WTC11 (cell line): ENCODE data around the gene NES. TPM values are rescaled to one million over a fixed set of nuclear protein-coding genes. Genes with fewer than 3 reads are reported as not detected.

ENCODE experiments used
- ATAC-seq: fragments of 200-7000 bp; cut with Tn5 transposase; 2 replicates; pipeline ENCODE4 v1.10.0; 2021; ENCODE audit warnings: mild to moderate bottlenecking, moderate library complexity
- CTCF ChIA-PET: fragments of 300-600 bp; sonication (Branson Sonifier 250); formaldehyde crosslinking; loops from one replicate; lab custom pipeline; 2021; ENCODE audit warnings: antibody characterized with exemption; lab: Charles Lee
- POLR2A ChIA-PET: fragments of 350-600 bp; sonication (Branson Sonifier 250); formaldehyde crosslinking; loops from one replicate; lab custom pipeline; 2021; ENCODE audit warnings: antibody characterized with exemption; lab: Charles Lee
- DNase-seq: peaks from one replicate; pipeline ENCODE4 v3.0.0; 2021; ENCODE audit warnings: low spot score
- H3K27ac Mint-ChIP-seq: 2 replicates; pipeline ENCODE4 v1.8.0; 2021; ENCODE audit warnings: mixed read lengths
- H3K27me3 Mint-ChIP-seq: 2 replicates; pipeline ENCODE4 v1.8.0; 2021; ENCODE audit warnings: low read depth, mild to moderate bottlenecking, moderate library complexity, mixed read lengths
- H3K36me3 Mint-ChIP-seq: 2 replicates; pipeline ENCODE4 v1.8.0; 2021; ENCODE audit warnings: mixed read lengths
- H3K4me1 Mint-ChIP-seq: 2 replicates; pipeline ENCODE4 v1.8.0; 2022; ENCODE audit warnings: mixed read lengths
- H3K4me3 Mint-ChIP-seq: 2 replicates; pipeline ENCODE4 v1.8.0; 2021; ENCODE audit warnings: mild to moderate bottlenecking, moderate library complexity, mixed read lengths
- H3K9me3 Mint-ChIP-seq: 2 replicates; pipeline ENCODE4 v1.8.0; 2021; ENCODE audit warnings: mixed read lengths
- AR ChIP-seq: fragments of 250-450 bp; sonication (Bioruptor Pico); IDR thresholded peaks from 2 replicates; pipeline ENCODE4 v1.9.0; 2021; ENCODE audit warnings: mild to moderate bottlenecking
- CBFB ChIP-seq: sonication (generic); formaldehyde crosslinking; IDR thresholded peaks from 2 replicates; pipeline ENCODE4 v1.8.1; 2022; ENCODE audit warnings: mild to moderate bottlenecking, low read depth, missing genetic modification reagents
- CTCF ChIP-seq: fragments of 200-600 bp; IDR thresholded peaks from 2 replicates; pipeline ENCODE4 v1.8.0; 2022; ENCODE audit warnings: antibody characterized with exemption
- ETV6 ChIP-seq: sonication (generic); formaldehyde crosslinking; IDR thresholded peaks from 2 replicates; pipeline ENCODE4 v1.8.1; 2022; ENCODE audit warnings: mild to moderate bottlenecking, missing genetic modification reagents
- FOXJ3 ChIP-seq: sonication (generic); formaldehyde crosslinking; IDR thresholded peaks from 2 replicates; pipeline ENCODE4 v1.9.0; 2021; ENCODE audit warnings: missing genetic modification reagents, mild to moderate bottlenecking, borderline replicate concordance
- FOXP1 ChIP-seq: sonication (generic); formaldehyde crosslinking; IDR thresholded peaks from 2 replicates; pipeline ENCODE4 v1.8.0; 2022; ENCODE audit warnings: missing genetic modification reagents, mild to moderate bottlenecking, moderate library complexity, borderline replicate concordance
- GTF2I ChIP-seq: fragments of 250-450 bp; sonication (Bioruptor Pico); conservative IDR thresholded peaks from 2 replicates; pipeline ENCODE4 v1.4.0; 2021; ENCODE audit warnings: mild to moderate bottlenecking
- IRF1 ChIP-seq: sonication (generic); formaldehyde crosslinking; IDR thresholded peaks from 2 replicates; pipeline ENCODE4 v1.8.0; 2023; ENCODE audit warnings: missing genetic modification reagents
- JAZF1 ChIP-seq: fragments of 250-450 bp; sonication (Bioruptor Pico); IDR thresholded peaks from 2 replicates; pipeline ENCODE4 v1.9.0; 2021; ENCODE audit warnings: moderate library complexity, mild to moderate bottlenecking, inconsistent platforms
- KAT7 ChIP-seq: sonication (generic); formaldehyde crosslinking; IDR thresholded peaks from 2 replicates; pipeline ENCODE4 v1.8.1; 2023; ENCODE audit warnings: missing genetic modification reagents, mild to moderate bottlenecking, borderline replicate concordance
- NFATC4 ChIP-seq: fragments of 250-450 bp; sonication (Bioruptor Pico); IDR thresholded peaks from 2 replicates; pipeline ENCODE4 v1.9.0; 2021; ENCODE audit warnings: mild to moderate bottlenecking
- NFE2L1 ChIP-seq: sonication (generic); formaldehyde crosslinking; IDR thresholded peaks from 2 replicates; pipeline ENCODE4 v1.8.1; 2023; ENCODE audit warnings: missing genetic modification reagents
- NFYB ChIP-seq: sonication (generic); formaldehyde crosslinking; conservative IDR thresholded peaks from 2 replicates; pipeline ENCODE4 v1.8.0; 2022; ENCODE audit warnings: low read depth, missing genetic modification reagents
- NR2C2 ChIP-seq: sonication (generic); formaldehyde crosslinking; IDR thresholded peaks from 2 replicates; pipeline ENCODE4 v1.8.0; 2022; ENCODE audit warnings: mild to moderate bottlenecking, missing genetic modification reagents
- RELA ChIP-seq: sonication (generic); formaldehyde crosslinking; IDR thresholded peaks from 2 replicates; pipeline ENCODE4 v1.8.1; 2022; ENCODE audit warnings: missing genetic modification reagents, mild to moderate bottlenecking, borderline replicate concordance
- SP1 ChIP-seq: sonication (generic); formaldehyde crosslinking; conservative IDR thresholded peaks from 2 replicates; pipeline ENCODE4 v1.8.1; 2022; ENCODE audit warnings: missing genetic modification reagents
- TP53 ChIP-seq: sonication (generic); formaldehyde crosslinking; IDR thresholded peaks from 2 replicates; pipeline ENCODE4 v1.8.1; 2023; ENCODE audit warnings: mild to moderate bottlenecking, missing genetic modification reagents
- ZNF232 ChIP-seq: sonication (generic); formaldehyde crosslinking; IDR thresholded peaks from 2 replicates; pipeline ENCODE4 v1.8.0; 2022; ENCODE audit warnings: mild to moderate bottlenecking, missing genetic modification reagents
- ZNF263 ChIP-seq: sonication (generic); formaldehyde crosslinking; IDR thresholded peaks from 2 replicates; pipeline ENCODE4 v1.8.1; 2022; ENCODE audit warnings: low read depth, mild to moderate bottlenecking, moderate library complexity, missing genetic modification reagents
- ZNF317 ChIP-seq: sonication (generic); formaldehyde crosslinking; IDR thresholded peaks from 2 replicates; pipeline ENCODE4 v1.8.1; 2023; ENCODE audit warnings: low read depth, mild to moderate bottlenecking, moderate library complexity, missing genetic modification reagents, borderline replicate concordance
- ZNF396 ChIP-seq: fragments of 250-450 bp; sonication (Bioruptor Pico); IDR thresholded peaks from 2 replicates; pipeline ENCODE4 v1.8.0; 2021; ENCODE audit warnings: mild to moderate bottlenecking, moderate library complexity, borderline replicate concordance
- ZNF416 ChIP-seq: fragments of 250-450 bp; sonication (Bioruptor Pico); IDR thresholded peaks from 2 replicates; pipeline ENCODE4 v1.9.0; 2021; ENCODE audit warnings: mild to moderate bottlenecking, inconsistent platforms
- ZNF423 ChIP-seq: fragments of 250-450 bp; sonication (Bioruptor Pico); IDR thresholded peaks from 2 replicates; pipeline ENCODE4 v2.1.2; 2022; ENCODE audit warnings: mild to moderate bottlenecking, moderate library complexity
- total RNA-seq: library from RNA; stranded (reverse); gene quantifications from 3 replicates; pipeline ENCODE4 v1.2.3, GENCODE V29; 2021
- TF ChIP-seq, protein P1 (sequence below): sonication (generic); formaldehyde crosslinking; IDR thresholded peaks from 2 replicates; pipeline ENCODE4 v1.8.1; 2022; ENCODE audit warnings: low read depth, mild to moderate bottlenecking, moderate library complexity, missing genetic modification reagents, borderline replicate concordance
- TF ChIP-seq, protein P2 (sequence below): sonication (generic); formaldehyde crosslinking; IDR thresholded peaks from 2 replicates; pipeline ENCODE4 v1.8.0; 2022; ENCODE audit warnings: mild to moderate bottlenecking, missing genetic modification reagents
- TF ChIP-seq, protein P3 (sequence below): sonication (generic); formaldehyde crosslinking; IDR thresholded peaks from 2 replicates; pipeline ENCODE4 v1.8.1; 2022; ENCODE audit warnings: mild to moderate bottlenecking, moderate library complexity, missing genetic modification reagents

The NES gene
- total RNA-seq, 1 experiment from 2014 or later = 127 TPM

GRCh38 chr1:156624814-156625435, 52.3 kb downstream of the NES start (continued):
- TF ChIP-seq CTCF (no peak), CBFB (no peak), GTF2I (no peak), NFATC4 (CRISPR knock-in tag) (no peak), ZNF232 (CRISPR knock-in tag) (no peak), ZNF416 (CRISPR knock-in tag) (no peak), NFYB (CRISPR knock-in tag) (0 out of 2 replicates have a peak, but pooled peaks have one; percentile 5)
- TF ChIP-seq, protein P1, sequence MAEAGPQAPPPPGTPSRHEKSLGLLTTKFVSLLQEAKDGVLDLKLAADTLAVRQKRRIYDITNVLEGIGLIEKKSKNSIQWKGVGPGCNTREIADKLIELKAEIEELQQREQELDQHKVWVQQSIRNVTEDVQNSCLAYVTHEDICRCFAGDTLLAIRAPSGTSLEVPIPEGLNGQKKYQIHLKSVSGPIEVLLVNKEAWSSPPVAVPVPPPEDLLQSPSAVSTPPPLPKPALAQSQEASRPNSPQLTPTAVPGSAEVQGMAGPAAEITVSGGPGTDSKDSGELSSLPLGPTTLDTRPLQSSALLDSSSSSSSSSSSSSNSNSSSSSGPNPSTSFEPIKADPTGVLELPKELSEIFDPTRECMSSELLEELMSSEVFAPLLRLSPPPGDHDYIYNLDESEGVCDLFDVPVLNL = 0 out of 2 replicates have a peak, but pooled peaks have one; percentile 8

DNA sequence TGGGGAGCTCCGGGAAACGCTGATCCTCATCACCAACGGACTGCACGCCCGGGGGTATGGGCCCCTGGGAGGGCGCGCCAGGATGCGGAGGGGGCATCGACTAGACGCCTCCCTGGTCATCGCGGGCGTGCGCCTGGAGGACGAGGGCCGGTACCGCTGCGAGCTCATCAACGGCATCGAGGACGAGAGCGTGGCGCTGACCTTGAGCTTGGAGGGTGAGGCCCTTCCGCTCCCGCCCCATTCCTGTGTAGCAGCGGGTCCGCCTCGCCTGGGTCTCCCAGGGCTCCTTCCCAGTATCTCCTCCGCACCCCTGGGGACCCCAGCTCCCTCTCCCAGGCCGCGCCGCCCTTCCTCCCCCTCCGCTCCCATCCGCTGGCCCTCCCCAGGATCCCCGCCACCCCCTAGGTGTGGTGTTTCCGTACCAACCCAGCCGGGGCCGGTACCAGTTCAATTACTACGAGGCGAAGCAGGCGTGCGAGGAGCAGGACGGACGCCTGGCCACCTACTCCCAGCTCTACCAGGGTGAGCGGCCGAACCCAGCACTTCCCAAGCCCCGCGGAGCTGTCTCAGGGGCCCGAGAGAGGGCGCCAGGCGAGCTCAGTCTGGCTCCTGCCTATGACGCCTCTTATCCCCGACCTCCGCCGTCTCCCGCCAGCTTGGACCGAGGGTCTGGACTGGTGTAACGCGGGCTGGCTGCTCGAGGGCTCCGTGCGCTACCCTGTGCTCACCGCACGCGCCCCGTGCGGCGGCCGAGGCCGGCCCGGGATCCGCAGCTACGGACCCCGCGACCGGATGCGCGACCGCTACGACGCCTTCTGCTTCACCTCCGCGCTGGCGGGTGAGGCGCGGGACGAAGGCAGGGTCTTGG, 53.0 kb downstream of the NES start:
- POLR2A ChIA-PET = interaction anchor here (0.7 to 2.3 kb wide), 9 partner anchors 12 to 83 kb away, joined by 3 to 16 read pairs (median 5); partner anchors contain the start of gene NES
- Mint-ChIP-seq H3K27me3 (peaks cover 88% of the 10 kb centered on the region), H3K36me3 (no peaks in the 10 kb centered on the region), H3K27ac (no peak overlapping the region), H3K9me3 (no peaks in the 10 kb centered on the region), H3K4me3 (peak overlapping the region; percentile 79), H3K4me1 (peaks cover 9% of the 10 kb centered on the region)
- peak; percentile 80 for ATAC-seq
- CTCF ChIA-PET = interaction anchor here (0.7 to 13.2 kb wide), 55 partner anchors 8 to 303 kb away, joined by 3 to 365 read pairs (median 6); partner anchors contain the start of genes BCAN, CRABP2, GPATCH4 and HDGF
- DNase-seq = peak; percentile 82
- no peak for TF ChIP-seq ZNF396
- no peak for TF ChIP-seq ZNF263
- no peak for TF ChIP-seq ZNF423 (CRISPR knock-in tag)
- TF ChIP-seq NFE2L1 = 0 out of 2 replicates have a peak, but pooled peaks have one; percentile 74
- TF ChIP-seq NR2C2 = no peak; the same call in 1 of the 2 replicates
- TF ChIP-seq FOXP1 (CRISPR knock-in tag) = peak; percentile 87
- 0 out of 2 replicates have a peak, but pooled peaks have one; percentile 40 for TF ChIP-seq ZNF317 (CRISPR knock-in tag)
- no peak for TF ChIP-seq TP53 (CRISPR knock-in tag)
- TF ChIP-seq SP1 (CRISPR knock-in tag) = no peak
- TF ChIP-seq, protein P2, sequence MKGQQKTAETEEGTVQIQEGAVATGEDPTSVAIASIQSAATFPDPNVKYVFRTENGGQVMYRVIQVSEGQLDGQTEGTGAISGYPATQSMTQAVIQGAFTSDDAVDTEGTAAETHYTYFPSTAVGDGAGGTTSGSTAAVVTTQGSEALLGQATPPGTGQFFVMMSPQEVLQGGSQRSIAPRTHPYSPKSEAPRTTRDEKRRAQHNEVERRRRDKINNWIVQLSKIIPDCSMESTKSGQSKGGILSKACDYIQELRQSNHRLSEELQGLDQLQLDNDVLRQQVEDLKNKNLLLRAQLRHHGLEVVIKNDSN (CRISPR knock-in tag) = 0 out of 2 replicates have a peak, but pooled peaks have one; percentile 29
- no peak for TF ChIP-seq FOXJ3
- peak; percentile 71 for TF ChIP-seq ETV6
- no peak for TF ChIP-seq JAZF1
- TF ChIP-seq, protein P3, sequence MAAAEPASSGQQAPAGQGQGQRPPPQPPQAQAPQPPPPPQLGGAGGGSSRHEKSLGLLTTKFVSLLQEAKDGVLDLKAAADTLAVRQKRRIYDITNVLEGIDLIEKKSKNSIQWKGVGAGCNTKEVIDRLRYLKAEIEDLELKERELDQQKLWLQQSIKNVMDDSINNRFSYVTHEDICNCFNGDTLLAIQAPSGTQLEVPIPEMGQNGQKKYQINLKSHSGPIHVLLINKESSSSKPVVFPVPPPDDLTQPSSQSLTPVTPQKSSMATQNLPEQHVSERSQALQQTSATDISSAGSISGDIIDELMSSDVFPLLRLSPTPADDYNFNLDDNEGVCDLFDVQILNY (CRISPR knock-in tag) = peak; percentile 73
- no peak for TF ChIP-seq AR (CRISPR knock-in tag)
- TF ChIP-seq KAT7 = peak; percentile 81; the same call in 1 of the 2 replicates
- TF ChIP-seq IRF1 (CRISPR knock-in tag) = peak; percentile 50; the same call in 1 of the 2 replicates
- TF ChIP-seq RELA = 0 out of 2 replicates have a peak, but pooled peaks have one; percentile 42
